ENCODE data around the gene CFAP61.
"Not testable (repeated sequence)": the region's sequence is repeated elsewhere in the genome, so short reads cannot be mapped to it uniquely, and the experiment has no call there.

Gene CFAP61

DNA sequence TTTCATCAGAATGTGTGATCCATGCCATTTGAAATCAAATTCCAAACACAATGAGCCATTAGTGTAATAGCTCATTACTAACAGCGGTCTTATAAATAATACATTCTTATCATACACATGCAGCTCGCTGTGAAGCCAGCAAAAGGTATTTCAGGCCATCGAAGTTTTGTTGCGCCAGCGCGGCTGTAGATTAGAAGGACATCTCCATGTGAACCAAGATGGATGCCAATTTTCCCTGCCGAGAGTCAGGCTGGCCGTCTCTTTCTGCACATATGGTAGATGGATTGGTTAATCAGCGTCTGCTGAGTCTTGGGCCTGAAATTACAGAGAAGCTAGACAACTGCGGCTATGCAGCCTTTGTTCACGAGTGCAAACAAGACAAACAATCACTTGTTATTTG lies 44.1 kb downstream of the CFAP61 start:
- DNase-seq = no peak

DNA sequence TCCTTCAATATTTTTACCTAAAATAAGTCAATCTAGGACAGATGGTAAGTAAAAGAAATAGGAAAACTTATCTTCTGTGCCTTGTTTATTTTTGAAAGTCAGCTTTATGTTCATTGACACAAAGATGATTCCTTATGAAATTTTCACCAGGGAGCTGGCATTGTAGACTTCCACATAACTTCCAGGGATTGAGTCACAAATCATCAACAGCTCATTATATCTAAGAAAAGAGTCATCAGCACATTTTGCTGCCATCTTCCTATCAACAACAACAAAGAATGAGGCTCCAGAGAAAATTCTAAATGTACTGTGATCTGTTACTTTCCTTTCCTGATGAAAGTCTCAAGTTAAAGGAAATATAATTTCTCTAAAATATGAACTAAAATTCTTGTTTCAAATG lies 48.5 kb downstream of the CFAP61 start:
- DNase-seq = no peak

- no peak for DNase-seq
Observed at GRCh38 chr20:20102163-20102562, 49.8 kb downstream of the CFAP61 start.

DNA sequence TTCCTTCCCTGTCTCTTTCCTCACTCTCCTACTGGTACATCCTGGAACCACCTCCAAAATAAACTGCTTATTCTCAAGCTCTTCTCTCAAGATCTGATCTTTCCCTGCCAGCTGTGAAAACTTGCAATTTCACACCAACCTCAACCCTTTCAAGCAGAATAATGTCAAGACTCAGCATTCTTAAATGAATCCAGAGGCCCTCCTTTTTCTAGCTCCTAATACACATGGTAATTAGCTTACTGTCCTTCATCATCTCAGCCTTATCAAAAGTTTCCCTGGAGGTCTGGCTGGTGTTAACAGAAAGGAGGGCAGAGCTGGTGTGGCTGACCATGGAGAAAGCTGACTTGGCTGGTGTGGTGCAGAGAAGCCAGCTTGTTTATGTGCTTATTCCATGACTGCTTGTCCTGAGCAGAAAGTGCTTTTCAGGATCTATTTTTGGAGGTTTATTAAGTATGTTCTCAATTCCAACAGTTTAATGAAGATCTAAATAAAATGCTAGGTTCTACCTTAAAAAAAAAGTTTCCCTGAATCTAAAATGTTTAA lies 50.5 kb downstream of the CFAP61 start:
- no peak for DNase-seq

- no peak for DNase-seq
Observed at GRCh38 chr20:20103486-20103885, 51.2 kb downstream of the CFAP61 start.

DNA sequence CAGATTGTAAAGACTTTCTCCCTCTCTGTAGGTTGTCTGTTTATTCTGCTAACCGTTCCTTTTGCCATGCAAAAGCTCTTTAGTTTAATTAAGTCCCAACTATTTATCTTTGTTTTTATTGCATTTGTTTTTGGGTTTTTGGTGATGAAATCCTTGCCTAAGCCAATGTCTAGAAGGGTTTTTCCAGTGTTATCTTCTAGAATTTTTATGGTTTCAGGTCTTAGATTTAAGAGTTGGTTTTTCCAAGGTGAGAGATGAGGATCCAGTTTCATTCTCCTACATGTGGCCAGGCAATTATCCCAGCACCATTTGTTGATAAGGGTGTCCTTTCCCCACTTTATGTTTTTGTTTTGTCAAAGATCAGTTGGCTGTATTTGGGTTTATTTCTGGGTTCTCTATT lies 70.9 kb downstream of the CFAP61 start:
- not testable (repeated sequence) for DNase-seq

GRCh38 chr20:20130399-20130798 lies 78.1 kb downstream of the CFAP61 start:
- DNase-seq = no peak

GRCh38 chr20:20134941-20135575 lies 82.7 kb downstream of the CFAP61 start:
- no peak for DNase-seq

- DNase-seq = no peak
Observed at GRCh38 chr20:20136313-20136712, 84.0 kb downstream of the CFAP61 start.

DNA sequence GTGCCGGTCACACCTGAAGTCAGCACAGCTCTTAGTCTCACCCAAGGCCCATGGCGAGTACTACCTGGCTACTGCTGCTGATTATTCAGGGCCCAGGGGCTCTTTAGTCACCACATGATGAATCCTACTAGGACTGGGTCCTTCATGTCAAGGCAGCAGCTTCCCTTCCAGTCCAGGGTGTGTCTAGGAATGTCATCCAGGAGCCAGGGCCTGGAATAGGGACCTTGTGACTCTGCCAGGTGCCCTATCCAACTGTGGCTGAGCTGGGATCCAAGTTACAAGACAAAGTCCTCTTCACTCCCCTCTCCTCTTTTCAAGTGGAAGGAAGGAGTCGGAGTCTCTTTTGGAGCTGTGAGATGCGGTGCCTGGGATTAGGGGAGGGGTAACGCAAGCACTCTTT lies 85.5 kb downstream of the CFAP61 start:
- no peak for DNase-seq

DNA sequence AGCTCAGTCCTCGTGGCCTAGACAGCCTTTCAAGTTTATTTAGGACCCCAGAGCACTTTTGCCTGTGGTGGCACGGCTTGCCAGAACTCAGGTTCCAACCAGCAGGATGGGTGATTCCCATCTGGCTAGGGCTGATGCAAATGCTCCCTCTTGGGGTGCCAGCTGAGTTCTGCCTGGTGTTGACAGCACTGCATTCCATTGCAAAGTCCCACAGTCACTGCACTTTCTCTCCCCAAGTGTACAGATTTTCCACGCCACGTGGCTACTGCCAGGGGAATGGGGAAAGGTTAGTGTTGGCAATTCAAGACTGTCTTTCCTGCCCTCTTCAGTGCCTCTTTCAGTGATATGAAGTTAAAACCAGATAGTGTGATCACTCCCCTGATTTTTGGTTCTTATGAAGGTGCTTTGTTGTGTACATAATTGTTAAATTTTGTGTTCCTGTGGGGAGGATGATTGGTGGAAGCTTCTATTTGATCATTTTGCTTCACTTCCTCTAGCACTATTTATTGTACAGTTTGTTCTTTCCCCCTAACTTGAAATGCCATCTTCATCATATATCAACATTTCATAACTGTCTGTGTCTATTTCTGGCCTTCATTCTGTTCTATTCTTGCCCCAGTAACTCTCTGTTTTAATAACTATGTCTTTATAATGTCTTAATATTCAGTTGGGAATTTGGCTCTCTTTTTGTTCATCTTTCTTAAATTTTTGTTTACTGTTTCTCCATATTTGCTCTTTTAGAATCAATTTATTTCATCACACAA lies 86.2 kb downstream of the CFAP61 start:
- DNase-seq = no peak

- no peak for DNase-seq
Observed at GRCh38 chr20:20139403-20139802, 87.1 kb downstream of the CFAP61 start.

- no peak for DNase-seq
Observed at GRCh38 chr20:20143165-20143564, 90.8 kb downstream of the CFAP61 start.

DNA sequence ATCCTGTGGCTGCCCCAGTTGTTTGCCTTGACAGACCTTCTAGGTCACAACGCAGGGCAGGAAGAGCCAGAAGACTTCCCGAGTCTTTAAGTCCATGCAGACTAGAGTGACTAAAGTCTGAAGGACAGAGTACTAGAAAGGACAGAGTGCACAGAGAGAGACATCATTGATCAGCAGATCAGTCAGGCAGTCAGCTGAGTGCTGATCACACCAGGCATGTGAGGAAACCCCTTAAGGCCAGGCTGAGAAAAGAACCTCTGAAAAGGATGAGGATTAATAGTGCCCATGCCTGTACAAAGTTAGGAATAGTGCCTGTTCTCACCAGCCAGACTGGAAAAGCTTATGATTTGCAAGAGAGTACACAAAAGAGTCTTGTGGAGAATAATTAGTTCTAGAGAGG lies 91.3 kb downstream of the CFAP61 start:
- no peak for DNase-seq

DNA sequence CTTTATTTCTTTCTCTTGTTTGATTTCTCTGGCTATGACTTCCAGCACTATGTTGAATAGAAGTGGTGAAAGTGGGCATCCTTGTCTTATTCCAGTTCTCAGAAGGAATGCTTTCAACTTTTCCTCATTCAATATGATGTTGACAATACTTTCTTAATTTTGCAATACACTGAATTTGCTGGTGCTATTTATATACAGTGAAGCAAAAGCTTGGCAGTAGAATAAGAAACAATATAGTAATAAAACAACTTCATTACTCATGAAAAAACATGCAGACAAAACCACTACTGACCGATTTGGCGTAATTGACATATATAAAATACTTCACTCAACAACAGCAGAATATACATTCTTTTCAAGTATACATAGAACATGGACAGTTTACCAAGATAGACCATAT lies 96.4 kb downstream of the CFAP61 start:
- no peak for DNase-seq

DNA sequence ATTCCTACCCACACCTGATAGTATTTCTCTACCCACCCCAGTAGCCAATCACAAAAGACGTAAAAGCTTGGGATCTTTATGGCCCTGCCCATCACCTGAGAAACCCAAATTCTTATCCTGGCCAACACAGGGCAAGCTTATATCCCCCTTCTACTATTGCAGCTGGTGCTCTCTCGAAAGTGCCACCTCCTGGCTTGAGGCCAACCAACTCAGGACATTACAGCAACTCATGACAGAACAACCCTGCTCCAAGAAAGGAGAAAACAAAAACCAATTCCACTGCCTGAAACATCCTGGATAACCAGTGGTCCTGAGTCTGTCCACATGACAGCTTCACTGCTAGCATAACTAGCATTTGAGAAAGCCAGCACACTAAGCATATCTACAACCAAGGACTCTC lies 97.9 kb downstream of the CFAP61 start:
- DNase-seq = no peak

DNA sequence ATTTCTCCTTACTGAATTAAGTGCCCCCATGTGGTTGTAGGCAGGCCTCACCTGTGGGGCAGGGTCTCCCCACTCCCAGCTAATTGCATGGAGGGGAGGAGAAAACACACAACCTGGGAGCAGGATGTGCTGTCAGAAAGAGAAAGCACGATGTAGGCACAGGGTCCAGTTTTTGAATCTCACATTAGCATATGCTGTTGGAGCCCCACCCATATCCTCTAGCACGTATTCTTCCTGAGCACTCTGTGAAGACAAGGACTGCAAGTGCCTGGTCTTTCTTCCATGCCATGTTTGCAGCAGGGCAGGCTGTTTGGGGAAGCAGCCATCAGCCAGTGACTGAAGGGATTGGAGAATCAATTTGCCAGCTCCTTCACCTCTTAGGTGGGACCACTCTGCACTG lies 108.2 kb downstream of the CFAP61 start:
- DNase-seq = no peak

DNA sequence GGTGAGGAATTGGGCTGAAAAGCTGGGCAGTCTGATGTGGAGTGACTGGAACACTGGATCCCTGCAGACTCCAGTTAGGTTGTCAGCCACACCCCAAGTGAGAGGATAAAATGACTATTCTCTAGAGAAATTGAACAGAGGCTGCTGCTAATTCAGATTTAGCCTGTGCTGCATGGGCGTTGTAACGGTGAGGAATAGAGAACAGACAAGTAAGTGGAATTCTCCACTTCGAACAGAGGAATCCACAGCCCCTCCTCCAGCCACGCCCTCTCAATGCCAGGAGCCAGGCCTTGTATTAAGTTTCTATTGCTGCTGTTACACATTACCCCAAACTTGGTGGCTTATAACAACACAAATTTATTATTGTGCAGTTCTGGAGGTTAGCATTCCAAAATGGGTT lies 109.3 kb downstream of the CFAP61 start:
- DNase-seq = no peak

DNA sequence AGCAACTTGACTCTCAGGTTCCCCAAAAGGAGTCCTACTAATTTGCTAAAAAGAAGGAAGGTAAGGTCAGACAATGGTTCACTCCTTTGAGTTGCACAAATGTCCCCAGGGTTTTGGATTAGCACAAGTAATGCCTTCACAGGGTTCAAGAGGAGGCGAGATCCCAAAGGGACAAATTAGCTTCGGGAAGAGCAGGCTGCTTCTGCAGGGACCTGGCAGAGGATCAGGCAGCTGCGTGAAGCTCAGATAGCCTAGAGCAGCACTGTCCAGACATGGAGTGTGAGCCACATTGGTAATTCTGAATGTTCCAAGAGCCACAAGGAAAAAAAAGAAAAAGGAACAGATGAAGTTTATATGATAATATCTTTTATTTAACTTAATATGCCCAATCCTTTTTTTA lies 115.4 kb downstream of the CFAP61 start:
- no peak for DNase-seq

- no peak for DNase-seq
Observed at GRCh38 chr20:20173254-20173653, 120.9 kb downstream of the CFAP61 start.

DNA sequence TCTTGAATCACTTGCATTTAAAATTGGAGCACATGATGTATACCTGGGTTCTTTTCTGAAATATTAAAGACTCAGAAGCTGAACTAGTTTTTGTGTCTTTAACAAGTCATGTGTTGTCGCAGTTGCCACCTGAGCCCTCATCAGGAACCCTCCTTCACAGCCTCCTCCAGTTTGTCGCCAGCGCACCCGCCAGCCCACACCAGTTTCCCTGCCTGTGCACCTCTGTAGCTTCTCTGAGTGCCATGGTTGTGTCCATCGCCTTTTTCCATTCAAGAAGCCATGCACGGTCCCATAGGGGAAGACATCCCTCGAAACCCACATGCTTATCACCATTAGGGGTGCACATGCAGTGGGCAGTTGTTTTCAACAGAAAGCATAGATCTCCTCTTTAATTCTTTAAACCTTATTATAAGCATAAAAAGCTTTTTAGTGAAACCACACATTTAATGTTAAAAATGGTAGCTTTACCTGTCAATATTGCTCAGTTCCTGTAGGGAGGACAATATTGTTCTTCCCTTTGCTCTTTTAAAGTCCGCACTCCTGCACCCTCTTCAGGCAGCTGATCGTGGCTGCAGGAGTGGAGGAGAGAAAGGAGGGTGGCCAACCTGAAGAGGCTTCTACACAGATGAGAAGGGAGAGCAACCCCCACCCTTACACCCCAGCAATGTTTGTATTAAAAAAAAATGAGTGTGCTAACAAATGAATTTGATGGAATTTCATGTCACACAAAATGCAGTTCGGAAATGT lies 121.9 kb downstream of the CFAP61 start:
- DNase-seq = no peak

GRCh38 chr20:20181322-20181721 lies 129.0 kb downstream of the CFAP61 start:
- no peak for DNase-seq

GRCh38 chr20:20184149-20184548 lies 131.8 kb downstream of the CFAP61 start:
- no peak for DNase-seq

GRCh38 chr20:20184706-20185105 lies 132.4 kb downstream of the CFAP61 start:
- DNase-seq = no peak

All from stimulated activated naive CD4-positive, alpha-beta T cell treated with Interleukin-2 at 50 U/mL for 16 hours (primary cell).